Neuronal stem cell (in vitro differentiated cells): Measurements from ENCODE around the gene MPZL2.

ENCODE experiments used
- DNase-seq: peaks from one replicate; pipeline ENCODE4 v3.0.0-alpha.2; 2013; ENCODE audit warnings: low spot score
- H2AFZ ChIP-seq: one replicate; pipeline ENCODE4 v1.6.1; 2013; ENCODE audit warnings: mild to moderate bottlenecking, low read length, inconsistent platforms
- H2AK5ac ChIP-seq: 2 replicates; pipeline ENCODE4 v1.6.1; 2013; ENCODE audit warnings: low read depth, mild to moderate bottlenecking, inconsistent platforms, low read length, moderate library complexity, mixed read lengths
- H2BK120ac ChIP-seq: 2 replicates; pipeline ENCODE4 v1.6.1; 2013; ENCODE audit warnings: low read depth, mild to moderate bottlenecking, inconsistent platforms, low read length, moderate library complexity, mixed read lengths
- H2BK12ac ChIP-seq: one replicate; pipeline ENCODE4 v1.6.1; 2013; ENCODE audit warnings: low read length, inconsistent platforms
- H2BK15ac ChIP-seq: 2 replicates; pipeline ENCODE4 v1.6.1; 2013; ENCODE audit warnings: mild to moderate bottlenecking, low read length, inconsistent platforms, mixed read lengths
- H2BK5ac ChIP-seq: one replicate; pipeline ENCODE4 v1.6.1; 2013; ENCODE audit warnings: inconsistent platforms, mild to moderate bottlenecking, low read length, moderate library complexity
- H3K14ac ChIP-seq: one replicate; pipeline ENCODE4 v1.6.1; 2013; ENCODE audit warnings: low read length, inconsistent platforms
- H3K18ac ChIP-seq: 2 replicates; pipeline ENCODE4 v1.6.1; 2013; ENCODE audit warnings: low read length, inconsistent platforms
- H3K23ac ChIP-seq: 2 replicates; pipeline ENCODE4 v1.6.1; 2013; ENCODE audit warnings: low read depth, mild to moderate bottlenecking, mixed read lengths, low read length, inconsistent platforms; ENCODE audit not compliant: poor library complexity
- H3K27ac ChIP-seq: replicated peaks from 3 replicates; pipeline ENCODE4 v1.5.1; 2013; ENCODE audit warnings: low read length, inconsistent platforms
- H3K27me3 ChIP-seq, 3 experiments: 2 replicates each; pipeline ENCODE4 v1.6.1; 2013; ENCODE audit warnings: low read length in 3 of 3, mild to moderate bottlenecking in 2 of 3, inconsistent platforms in 1 of 3, low read depth in 1 of 3, mixed read lengths in 1 of 3, moderate library complexity in 1 of 3; ENCODE audit not compliant: control insufficient read depth in 3 of 3, insufficient read depth in 3 of 3
- H3K36me3 ChIP-seq, 2 donors: replicated peaks in 1 of 2; 2 replicates each; pipeline ENCODE4 v1.6.1; 2013; ENCODE audit warnings: low read length in 2 of 2; ENCODE audit not compliant: control insufficient read depth in 2 of 2, insufficient read depth in 2 of 2
- H3K4ac ChIP-seq: 2 replicates; pipeline ENCODE4 v1.6.1; 2013; ENCODE audit warnings: inconsistent platforms, mild to moderate bottlenecking, low read length, moderate library complexity
- H3K4me1 ChIP-seq, 2 donors: 1 replicate in 1 of 2; 2 replicates in 1 of 2; pipeline ENCODE4 v1.6.1; 2013; ENCODE audit warnings: low read length in 2 of 2, low read depth in 1 of 2; ENCODE audit not compliant: control insufficient read depth in 2 of 2, insufficient read depth in 1 of 2
- H3K4me2 ChIP-seq: one replicate; pipeline ENCODE4 v1.6.1; 2013; ENCODE audit warnings: mild to moderate bottlenecking, low read length, inconsistent platforms; ENCODE audit not compliant: insufficient read depth, poor library complexity, severe bottlenecking
- H3K4me3 ChIP-seq, 2 donors: 2 replicates each; pipeline ENCODE4 v1.5.1; 2013; ENCODE audit warnings: low read length in 2 of 2, mild to moderate bottlenecking in 2 of 2, inconsistent platforms in 1 of 2, moderate library complexity in 1 of 2
- H3K79me1 ChIP-seq: one replicate; pipeline ENCODE4 v1.6.1; 2013; ENCODE audit warnings: low read depth, mild to moderate bottlenecking, inconsistent platforms, low read length, moderate library complexity
- H3K9ac ChIP-seq: one replicate; pipeline ENCODE4 v1.6.1; 2013; ENCODE audit warnings: mild to moderate bottlenecking, low read depth, low read length, inconsistent platforms; ENCODE audit not compliant: poor library complexity
- H3K9me3 ChIP-seq, 2 donors: replicated peaks in 1 of 2; 2 replicates each; pipeline versions ENCODE3 to v1.6.1; 2013; ENCODE audit warnings: low read length in 2 of 2, mild to moderate bottlenecking in 2 of 2, inconsistent platforms in 1 of 2, low read depth in 1 of 2, mixed read lengths in 1 of 2, moderate library complexity in 1 of 2; ENCODE audit not compliant: control insufficient read depth in 2 of 2, insufficient read depth in 1 of 2
- H4K8ac ChIP-seq: one replicate; pipeline ENCODE4 v1.6.1; 2013; ENCODE audit warnings: low read depth, mild to moderate bottlenecking, inconsistent platforms, low read length, moderate library complexity
- H4K91ac ChIP-seq: one replicate; pipeline ENCODE4 v1.6.1; 2013; ENCODE audit warnings: low read length, low read depth, mild to moderate bottlenecking, inconsistent platforms; ENCODE audit not compliant: poor library complexity
- WGBS, 2 donors: extraction: QIAGEN DNeasy Blood & Tissue Kit; methylation state at CpG; one replicate each; pipeline ENCODE4 v1.1.7; 2013; ENCODE audit warnings: missing lambda C conversion rate in 2 of 2, mixed read lengths in 1 of 2; ENCODE audit not compliant: insufficient read length in 2 of 2, insufficient replicate concordance in 1 of 2; ENCODE audit errors: extremely low coverage in 2 of 2; 5-methylcytosine and 5-hydroxymethylcytosine counted together

The MPZL2 gene

GRCh38 chr11:118243993-118244762, 19.9 kb downstream of the MPZL2 start:
- Histone ChIP-seq H3K36me3 (no peaks in the 10 kb centered on the region), H3K4me3 (no peak overlapping the region), H2BK12ac (no peak overlapping the region), H2BK5ac (no peak overlapping the region), H2AFZ (no peak overlapping the region), H4K8ac (no peak overlapping the region), H3K27me3 (peaks cover 0 to 67% (median 2%) of the 10 kb centered on the region in 3 experiments), H3K4ac (no peak overlapping the region), H3K14ac (no peak overlapping the region), H2AK5ac (no peak overlapping the region), H3K4me1 (no peaks in the 10 kb centered on the region), H3K27ac (no peak overlapping the region), H3K79me1 (no peaks in the 10 kb centered on the region), H3K9ac (no peak overlapping the region), H4K91ac (no peak overlapping the region), H3K9me3 (no peaks in the 10 kb centered on the region), H3K23ac (no peak overlapping the region), H2BK15ac (no peak overlapping the region), H3K18ac (no peak overlapping the region), H2BK120ac (no peak overlapping the region), H3K4me2 (no peak overlapping the region)
- DNase-seq = no peak
- no CpG with 5 or more reads among the region's 3 CpGs for WGBS, 2 donors

- no peak overlapping the region for H4K91ac ChIP-seq
- H2BK12ac ChIP-seq = no peak overlapping the region
- H4K8ac ChIP-seq = no peak overlapping the region
- H3K14ac ChIP-seq = no peak overlapping the region
- no peak overlapping the region for H3K9ac ChIP-seq
- H3K79me1 ChIP-seq = no peaks in the 10 kb centered on the region
- no peaks in the 10 kb centered on the region for H3K36me3 ChIP-seq
- H2BK120ac ChIP-seq = no peak overlapping the region
- H3K23ac ChIP-seq = no peak overlapping the region
- no peak overlapping the region for H3K4me3 ChIP-seq
- no peak overlapping the region for H2AFZ ChIP-seq
- no peak overlapping the region for H3K4me2 ChIP-seq
- H2AK5ac ChIP-seq = no peak overlapping the region
- H3K27ac ChIP-seq = no peak overlapping the region
- H2BK5ac ChIP-seq = no peak overlapping the region
- no peaks in the 10 kb centered on the region for H3K9me3 ChIP-seq
- H3K4ac ChIP-seq = no peak overlapping the region
- H3K18ac ChIP-seq = no peak overlapping the region
- H2BK15ac ChIP-seq = no peak overlapping the region
- no peak for DNase-seq
- WGBS, 2 donors = no CpG with 5 or more reads among the region's 8 CpGs
- no peaks in the 10 kb centered on the region for H3K4me1 ChIP-seq
- peaks cover 0 to 63% (median 2%) of the 10 kb centered on the region in 3 experiments for H3K27me3 ChIP-seq
Measured at GRCh38 chr11:118243161-118243560, 20.9 kb downstream of the MPZL2 start.

DNA sequence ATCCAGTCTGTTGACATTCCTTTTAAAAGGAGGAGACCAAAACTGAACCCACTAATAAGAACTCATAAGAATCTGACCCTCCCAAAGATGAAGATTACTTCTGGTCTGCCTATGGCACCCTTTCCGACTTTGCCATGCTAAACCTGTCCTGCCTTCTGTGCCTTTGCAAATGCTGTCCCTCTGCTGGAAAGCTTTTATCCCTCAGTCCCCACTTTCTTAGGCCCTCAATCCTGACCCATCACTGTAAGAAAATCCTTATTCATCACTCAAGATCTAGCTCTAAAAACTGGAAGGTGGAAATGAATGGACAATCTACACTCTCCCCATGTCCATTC, 22.4 kb downstream of the MPZL2 start:
- peaks cover 0 to 57% (median 2%) of the 10 kb centered on the region in 3 experiments for H3K27me3 ChIP-seq
- no peaks in the 10 kb centered on the region for H3K4me1 ChIP-seq
- no peak for DNase-seq
- H3K79me1 ChIP-seq = no peaks in the 10 kb centered on the region
- no peak overlapping the region for H2AFZ ChIP-seq
- H3K23ac ChIP-seq = no peak overlapping the region
- no peak overlapping the region for H4K91ac ChIP-seq
- H3K4ac ChIP-seq = no peak overlapping the region
- H4K8ac ChIP-seq = no peak overlapping the region
- no peaks in the 10 kb centered on the region for H3K9me3 ChIP-seq
- no peak overlapping the region for H3K9ac ChIP-seq
- no peak overlapping the region for H3K18ac ChIP-seq
- no peak overlapping the region for H2BK5ac ChIP-seq
- H2BK15ac ChIP-seq = no peak overlapping the region
- no peak overlapping the region for H3K27ac ChIP-seq
- no peaks in the 10 kb centered on the region for H3K36me3 ChIP-seq
- H3K4me2 ChIP-seq = no peak overlapping the region
- H3K14ac ChIP-seq = no peak overlapping the region
- H2BK120ac ChIP-seq = no peak overlapping the region
- no peak overlapping the region for H2AK5ac ChIP-seq
- H3K4me3 ChIP-seq = no peak overlapping the region
- no peak overlapping the region for H2BK12ac ChIP-seq
- WGBS, 2 donors = no CpG with 5 or more reads among the region's 1 CpG

DNA sequence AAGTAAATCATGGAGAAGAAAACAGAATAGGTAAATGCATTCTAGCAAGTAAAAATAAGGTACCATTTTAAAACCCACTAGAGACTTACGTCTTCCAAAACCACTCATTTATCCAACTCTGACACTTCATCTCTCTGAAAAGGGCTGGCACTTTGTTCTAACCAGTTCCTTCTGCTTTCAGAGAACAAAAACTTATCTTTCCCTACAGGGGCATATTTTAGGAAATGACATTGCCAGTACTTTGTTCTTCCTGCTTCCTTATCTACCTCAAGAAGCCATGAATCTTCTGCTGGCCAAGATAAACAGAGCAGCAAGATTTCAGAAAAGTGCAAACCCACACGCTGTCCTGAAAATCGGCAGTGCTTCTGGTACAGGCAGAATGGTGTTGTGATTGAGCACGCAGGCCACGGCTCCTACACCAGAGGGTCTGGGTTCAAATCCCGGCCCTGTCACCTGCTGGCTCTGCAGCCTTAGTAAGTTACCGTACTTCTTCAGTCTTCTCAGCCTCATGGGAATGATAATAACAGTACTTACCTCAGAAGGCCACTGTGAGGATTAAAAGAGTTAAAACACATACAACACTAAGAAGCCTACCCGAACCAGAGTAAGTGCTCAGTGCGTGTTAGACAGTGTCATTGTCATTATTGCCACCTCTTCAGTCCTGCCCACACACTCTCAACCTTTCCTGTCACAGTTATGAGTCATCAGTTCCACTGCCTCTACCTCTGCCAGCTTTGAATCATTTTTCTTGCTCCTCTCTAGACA, 22.9 kb downstream of the MPZL2 start:
- H3K9ac ChIP-seq = no peak overlapping the region
- H4K91ac ChIP-seq = no peak overlapping the region
- H3K79me1 ChIP-seq = no peaks in the 10 kb centered on the region
- H3K23ac ChIP-seq = no peak overlapping the region
- no CpG with 5 or more reads among the region's 9 CpGs for WGBS, 2 donors
- no peak overlapping the region for H4K8ac ChIP-seq
- no peak overlapping the region for H3K4me2 ChIP-seq
- DNase-seq = no peak
- H3K27me3 ChIP-seq = peaks cover 0 to 60% (median 2%) of the 10 kb centered on the region in 3 experiments
- no peaks in the 10 kb centered on the region for H3K9me3 ChIP-seq
- H2BK15ac ChIP-seq = no peak overlapping the region
- H3K14ac ChIP-seq = no peak overlapping the region
- no peak overlapping the region for H3K27ac ChIP-seq
- H3K4ac ChIP-seq = no peak overlapping the region
- H3K36me3 ChIP-seq = no peaks in the 10 kb centered on the region
- H2AK5ac ChIP-seq = no peak overlapping the region
- no peaks in the 10 kb centered on the region for H3K4me1 ChIP-seq
- H3K18ac ChIP-seq = no peak overlapping the region
- no peak overlapping the region for H2BK12ac ChIP-seq
- H3K4me3 ChIP-seq = no peak overlapping the region
- no peak overlapping the region for H2BK120ac ChIP-seq
- H2BK5ac ChIP-seq = no peak overlapping the region
- no peak overlapping the region for H2AFZ ChIP-seq
